Hepatic stellate cell (primary cell): ENCODE data around the gene OCA2.
"Not testable (repeated sequence)": the region's sequence is repeated elsewhere in the genome, so short reads cannot be mapped to it uniquely, and the experiment has no call there.

ENCODE experiments used
- DNase-seq: peaks from one replicate; pipeline ENCODE4 v3.0.0; 2011; ENCODE audit warnings: low spot score

OCA2 gene

GRCh38 chr15:28098766-28099554 lies at the start of gene OCA2:
Gene OCA2 (minus strand): TSS chr15:28099315. CDS start chr15:28081874, 17,441 bp downstream.
- peak; percentile 47 for DNase-seq

DNA sequence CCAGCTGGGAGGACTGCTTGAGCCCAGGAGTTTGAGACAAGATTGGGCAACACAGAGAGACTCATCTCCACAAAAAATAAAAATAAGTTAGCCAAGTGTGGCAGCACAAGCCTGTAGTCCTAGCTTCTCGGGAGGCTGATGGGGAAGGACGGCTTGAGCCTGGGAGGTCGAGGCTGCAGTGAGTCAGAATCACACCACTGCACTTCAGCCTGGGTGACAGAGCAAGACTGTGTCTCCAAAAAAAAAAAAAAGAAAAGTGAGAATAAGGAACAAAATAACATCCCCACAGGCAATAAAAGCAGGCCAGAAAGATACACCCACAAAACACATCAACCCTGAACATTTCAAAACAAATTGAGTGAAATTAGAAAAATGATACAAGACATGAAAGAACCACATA lies 48.7 kb upstream of the OCA2 start:
- no peak for DNase-seq

GRCh38 chr15:28145419-28145818 lies 46.3 kb upstream of the OCA2 start:
- DNase-seq: not testable (repeated sequence)

GRCh38 chr15:28140062-28140461 lies 40.9 kb upstream of the OCA2 start:
- no peak for DNase-seq

DNA sequence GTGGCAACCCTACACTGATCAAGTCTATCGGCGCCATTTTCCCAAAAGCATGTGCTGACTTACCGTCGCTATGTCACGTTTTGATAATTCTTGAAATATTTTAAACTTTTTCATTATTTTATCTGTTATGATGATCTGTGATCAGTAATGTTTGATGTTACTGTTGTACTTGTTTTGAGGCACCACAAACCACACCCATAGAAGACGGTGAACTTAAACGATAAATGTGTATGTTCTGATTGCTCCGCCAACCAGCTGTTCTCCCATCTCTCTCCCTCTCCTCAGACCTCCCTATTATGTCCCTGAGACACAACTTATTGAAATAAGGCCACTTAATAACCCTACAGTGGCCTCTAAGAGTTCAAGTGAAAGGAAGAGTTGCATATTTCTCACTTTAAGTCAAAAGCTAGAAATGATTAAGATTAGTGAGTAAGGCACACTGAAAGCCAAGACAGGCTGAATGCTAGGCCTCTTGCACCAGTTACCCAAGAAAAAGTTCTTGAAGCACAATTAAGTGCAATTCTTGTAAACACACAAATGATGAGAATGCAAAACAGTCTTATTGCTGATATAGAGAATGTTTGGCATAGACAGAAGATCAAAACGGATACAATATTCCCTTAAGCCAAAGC lies 38.4 kb upstream of the OCA2 start:
- not testable (repeated sequence) for DNase-seq

DNA sequence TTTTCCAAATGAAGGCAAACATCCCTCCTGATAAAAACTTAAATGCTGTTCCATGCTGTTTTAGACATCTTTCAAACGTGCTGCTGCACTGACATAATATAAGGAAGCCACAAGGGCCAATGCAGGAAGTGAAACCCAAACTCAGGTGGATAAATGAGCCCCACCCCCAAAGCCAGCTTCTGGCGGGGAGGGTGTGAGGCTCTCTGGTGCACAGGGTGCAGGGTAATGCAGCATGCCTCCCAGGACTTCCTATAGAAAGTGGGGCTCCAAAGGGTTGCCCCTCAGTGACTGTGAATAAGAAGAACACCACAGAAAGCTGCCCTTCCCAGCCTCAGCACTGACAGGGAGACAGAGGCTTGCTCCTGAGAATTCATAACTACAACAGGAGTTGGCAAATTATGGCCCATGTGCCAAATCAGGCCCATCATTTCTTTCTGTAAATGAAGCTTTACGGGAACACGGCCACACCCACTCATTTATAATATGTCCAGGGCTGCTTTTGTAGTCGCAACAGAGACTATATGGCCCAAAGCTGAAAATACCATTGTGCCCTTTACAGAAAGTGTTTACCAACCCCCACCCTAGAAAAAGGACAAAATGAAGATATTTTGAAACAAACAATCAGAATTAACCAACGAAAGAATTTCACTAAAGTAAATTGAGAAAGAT lies 37.3 kb upstream of the OCA2 start:
- DNase-seq: not testable (repeated sequence)

GRCh38 chr15:28133281-28133680 lies 34.2 kb upstream of the OCA2 start:
- DNase-seq: peak; percentile 45

- DNase-seq: peak; percentile 70
These were observed 33.6 kb upstream of the OCA2 start for GRCh38 chr15:28132524-28133275.

DNA sequence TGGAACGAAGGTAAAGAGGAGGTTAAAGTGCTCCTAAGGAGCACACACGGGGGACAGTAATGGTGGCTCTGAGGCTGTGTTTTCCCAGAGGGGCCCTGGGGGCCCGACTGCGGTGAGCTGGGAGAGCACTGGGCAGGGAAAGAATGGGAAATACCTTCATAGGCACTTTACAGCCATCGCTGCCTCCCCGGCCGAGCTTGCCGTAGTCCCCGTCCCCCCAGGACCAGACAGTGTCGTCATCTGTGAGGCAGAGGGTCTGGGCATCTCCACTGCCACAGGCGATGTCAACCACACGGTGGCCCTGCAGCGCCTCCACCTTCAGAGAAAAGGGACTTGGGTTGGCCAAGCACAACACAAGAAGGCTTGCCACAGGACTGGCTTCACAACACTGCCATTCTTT lies 32.8 kb upstream of the OCA2 start:
- no peak for DNase-seq

DNA sequence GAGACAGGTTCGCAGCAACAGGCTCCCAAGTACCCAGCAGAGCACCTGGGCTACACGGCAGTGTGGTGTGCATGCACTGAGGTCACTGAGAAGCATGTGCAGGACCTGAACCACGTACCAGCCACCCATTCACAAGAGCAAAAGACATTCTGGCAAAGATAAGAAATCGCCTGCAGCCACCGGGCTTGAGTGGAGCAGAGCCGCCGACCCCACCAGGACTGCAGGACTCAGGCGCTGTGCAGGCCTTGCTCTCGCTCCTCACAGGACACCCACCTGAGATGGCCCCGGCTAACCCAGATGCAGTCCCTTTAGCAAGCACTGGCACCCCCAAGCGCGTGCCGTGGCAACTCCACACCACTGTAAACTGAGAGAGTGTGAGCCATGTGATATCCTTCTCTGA lies 32.3 kb upstream of the OCA2 start:
- DNase-seq: no peak

DNA sequence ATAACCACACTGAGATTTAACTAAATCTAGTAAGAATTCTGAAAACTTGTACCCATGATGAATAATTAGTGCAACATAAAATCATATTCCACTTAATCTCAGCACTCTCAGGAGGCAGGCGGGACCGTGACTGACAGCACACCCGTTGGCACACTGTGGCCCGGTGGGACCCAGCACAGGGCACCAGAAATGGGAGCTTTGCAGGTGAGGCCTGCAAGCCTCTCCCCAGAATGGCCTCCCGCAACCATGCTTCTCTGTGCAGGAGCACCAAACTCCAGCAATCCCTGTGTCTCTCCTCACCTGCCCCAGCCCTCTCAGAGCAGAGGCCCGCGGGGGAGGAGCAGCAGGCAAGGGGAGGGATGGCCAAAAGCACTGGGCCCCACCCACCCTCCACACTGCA lies 31.5 kb upstream of the OCA2 start:
- DNase-seq: no peak

GRCh38 chr15:28129231-28129848 lies 30.2 kb upstream of the OCA2 start:
- DNase-seq: no peak

DNA sequence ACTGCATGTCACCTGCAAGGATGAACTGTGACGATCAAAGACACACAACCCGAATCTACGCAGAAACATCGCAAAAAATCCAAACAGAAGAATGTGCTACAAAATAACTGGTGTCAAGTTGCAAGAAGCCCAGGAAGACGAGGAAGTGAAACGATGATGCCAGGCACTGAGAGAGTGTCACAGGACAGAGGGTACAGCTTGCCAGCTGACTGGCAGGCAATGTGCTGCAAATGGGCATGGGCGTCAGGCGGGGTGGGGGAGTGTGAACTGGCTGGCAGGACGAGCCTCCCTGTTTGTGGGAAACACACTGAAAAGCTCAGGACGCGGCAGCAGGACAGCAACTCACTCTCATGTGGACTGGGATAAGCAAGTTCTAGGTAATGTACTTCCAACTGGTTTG lies 28.9 kb upstream of the OCA2 start:
- DNase-seq: no peak

DNA sequence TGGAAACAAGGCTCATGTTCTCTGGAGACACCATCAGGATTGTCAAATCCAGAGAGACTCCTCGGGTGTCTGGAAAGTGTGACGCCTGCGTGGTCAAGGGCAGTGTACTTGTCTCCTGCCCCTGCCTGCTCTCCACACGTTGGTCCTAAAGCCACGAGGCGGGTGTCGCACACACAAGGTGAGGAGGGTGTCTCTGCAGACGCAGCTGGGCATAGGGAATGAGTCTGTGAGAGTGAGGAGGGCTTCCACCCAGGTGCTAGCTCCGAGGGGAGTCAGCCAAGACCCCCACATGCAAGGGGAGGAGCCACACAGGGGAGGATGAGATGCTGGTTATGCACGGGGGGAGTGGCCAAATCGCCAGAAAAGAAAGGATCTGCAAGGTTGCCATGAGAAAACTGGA lies 27.9 kb upstream of the OCA2 start:
- no peak for DNase-seq

GRCh38 chr15:28125673-28126651 lies 26.8 kb upstream of the OCA2 start:
- DNase-seq: peak; percentile 59

- peak; percentile 1 for DNase-seq
These were observed 25.7 kb upstream of the OCA2 start for GRCh38 chr15:28124841-28125240.

DNA sequence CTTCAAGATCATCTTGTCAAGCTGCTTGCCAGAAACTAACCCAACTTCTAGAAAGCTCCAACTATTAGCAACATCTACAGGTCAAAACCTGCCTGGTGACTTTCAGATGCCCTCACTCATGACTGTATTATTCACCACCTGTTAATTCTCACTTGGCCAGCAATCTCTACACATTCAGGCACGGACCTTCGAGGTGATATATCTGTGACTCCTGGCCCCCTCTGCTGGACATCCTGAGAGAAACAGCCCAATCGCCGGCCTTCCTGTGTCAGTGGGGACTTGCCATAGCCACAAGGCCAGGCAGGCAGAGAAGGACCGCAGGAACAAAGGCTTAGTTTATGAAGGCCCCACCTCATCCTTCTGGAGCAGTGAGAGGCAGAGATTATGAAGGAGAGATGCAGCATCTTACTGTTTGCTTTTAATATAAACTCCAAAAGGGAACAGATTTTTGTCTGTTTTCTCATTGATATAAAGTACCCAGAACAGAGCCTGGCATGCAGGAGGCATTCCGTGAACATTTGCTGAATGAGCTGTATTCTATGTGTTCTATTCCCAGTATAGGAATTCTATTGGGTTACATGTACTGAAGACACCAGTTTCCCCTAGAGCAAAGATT lies 24.4 kb upstream of the OCA2 start:
- DNase-seq: peak; percentile 81

DNA sequence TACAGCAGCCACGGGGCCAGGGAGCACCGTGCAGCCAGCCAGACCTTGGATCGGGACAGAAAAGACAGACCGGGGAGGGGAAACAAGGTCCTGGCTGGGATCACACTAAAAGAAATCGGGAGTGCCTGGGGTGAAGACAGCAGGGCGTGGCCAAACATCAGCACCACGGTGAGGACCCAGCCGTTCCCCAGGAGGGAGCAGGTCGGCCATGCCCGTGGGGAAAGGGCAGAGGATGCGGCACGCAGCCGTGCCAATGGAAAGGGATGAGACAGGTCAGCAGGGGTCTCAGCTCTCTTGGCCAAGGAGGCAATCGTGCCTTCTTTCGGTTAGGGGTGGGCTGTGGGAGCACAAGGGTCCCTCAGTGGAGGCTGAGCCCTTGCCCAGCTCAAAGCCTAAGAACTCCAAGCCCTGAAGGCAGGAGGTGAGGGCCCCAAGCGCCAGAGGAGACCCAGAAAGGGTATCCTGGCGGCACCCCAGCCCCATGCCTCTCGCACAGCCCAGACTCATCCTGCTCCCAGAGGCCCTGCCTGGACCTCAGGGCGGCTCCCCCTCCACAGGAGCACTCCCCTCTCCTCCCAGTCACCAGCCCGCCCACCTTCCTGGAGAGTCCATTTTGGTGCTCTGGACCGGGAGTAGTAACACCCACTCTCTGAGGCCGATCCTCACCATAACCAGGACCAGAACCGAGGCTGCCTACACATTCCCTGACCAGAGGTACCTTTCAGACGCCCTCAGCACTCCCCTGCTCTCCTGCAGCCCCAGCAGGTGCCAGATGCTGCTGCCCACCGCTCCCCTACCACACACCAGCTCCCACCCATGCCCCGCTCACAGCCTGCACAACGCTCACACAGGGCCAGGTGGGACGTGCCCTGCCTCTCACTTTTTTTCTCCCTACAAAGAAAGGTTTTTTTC lies 23.2 kb upstream of the OCA2 start:
- no peak for DNase-seq

DNA sequence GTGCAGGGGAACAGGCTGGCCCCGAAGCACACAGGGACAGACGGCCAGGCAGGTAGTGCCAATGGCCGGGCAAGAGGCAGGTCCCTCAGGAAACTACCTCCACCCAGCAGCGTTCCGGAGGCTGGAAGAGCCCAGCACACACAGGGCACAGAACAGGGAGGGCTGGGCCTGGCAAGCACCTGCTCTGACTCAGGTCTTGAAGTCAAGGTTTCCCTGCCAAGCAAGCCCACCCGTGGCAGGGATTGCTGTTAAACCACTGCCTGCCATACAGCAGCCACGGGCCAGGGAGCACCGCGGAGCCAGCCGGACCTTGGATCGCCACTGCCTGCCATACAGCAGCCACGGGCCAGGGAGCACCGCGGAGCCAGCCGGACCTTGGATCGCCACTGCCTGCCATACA lies 22.5 kb upstream of the OCA2 start:
- not testable (repeated sequence) for DNase-seq
